Fibroblast of lung (primary cell): Measurements from ENCODE around the gene TBC1D22A. TPM values are rescaled to one million over a fixed set of nuclear protein-coding genes. Genes with fewer than 3 reads are reported as not detected.

Experiments used
- DNase-seq, 2 donors: peaks; one replicate each; pipeline versions ENCODE4 v3.0.0 to v3.0.0-alpha.2; 2010; ENCODE audit warnings: low read depth in 2 of 2
- H2AFZ ChIP-seq: 2 replicates; pipeline ENCODE4 v1.5.1; 2012; ENCODE audit warnings: low read length, control low read depth, inconsistent platforms
- H3K27ac ChIP-seq: 2 replicates; pipeline ENCODE4 v1.5.1; 2011; ENCODE audit warnings: low read length, control low read depth; ENCODE audit not compliant: insufficient read depth
- H3K27me3 ChIP-seq: 2 replicates; pipeline ENCODE4 v1.5.1; 2011; ENCODE audit warnings: mild to moderate bottlenecking, low read length; ENCODE audit not compliant: control insufficient read depth, insufficient read depth
- H3K36me3 ChIP-seq: 2 replicates; pipeline ENCODE4 v1.5.1; 2011; ENCODE audit warnings: low read length; ENCODE audit not compliant: control insufficient read depth, insufficient read depth
- H3K4me1 ChIP-seq: 2 replicates; pipeline ENCODE4 v1.5.1; 2011; ENCODE audit warnings: low read length; ENCODE audit not compliant: control insufficient read depth, insufficient read depth; ENCODE audit errors: extremely low read depth
- H3K4me2 ChIP-seq: 2 replicates; pipeline ENCODE4 v1.5.1; 2011; ENCODE audit warnings: low read length, control low read depth; ENCODE audit not compliant: insufficient read depth; ENCODE audit errors: extremely low read depth
- H3K4me3 ChIP-seq, 4 experiments: fragments of 200-600 bp in 1 of 4; sonication (generic) in 1 of 4; replicated peaks in 1 of 4; 2 replicates each; pipeline ENCODE4 v1.5.1; 2011 to 2016; ENCODE audit warnings: low read length in 4 of 4, low read depth in 3 of 4, mild to moderate bottlenecking in 3 of 4, control low read depth in 2 of 4, inconsistent platforms in 1 of 4, mixed read lengths in 1 of 4; ENCODE audit not compliant: insufficient read depth in 1 of 4; ENCODE audit errors: control extremely low read depth in 1 of 4
- H3K79me2 ChIP-seq: 2 replicates; pipeline ENCODE4 v1.5.1; 2012; ENCODE audit warnings: mild to moderate bottlenecking, low read length, inconsistent platforms; ENCODE audit not compliant: control insufficient read depth, insufficient read depth
- H3K9ac ChIP-seq: 2 replicates; pipeline ENCODE4 v1.5.1; 2011; ENCODE audit warnings: mild to moderate bottlenecking, low read length, control low read depth; ENCODE audit not compliant: insufficient read depth
- H3K9me3 ChIP-seq: 2 replicates; pipeline ENCODE4 v1.5.1; 2012; ENCODE audit warnings: low read depth, low read length; ENCODE audit not compliant: control insufficient read depth, insufficient read depth
- H4K20me1 ChIP-seq: 2 replicates; pipeline ENCODE4 v1.5.1; 2011; ENCODE audit warnings: low read length; ENCODE audit not compliant: control insufficient read depth, insufficient read depth; ENCODE audit errors: extremely low read depth
- CTCF ChIP-seq, 2 donors: IDR thresholded peaks in 1 of 2; conservative IDR thresholded peaks in 1 of 2; 1 replicate in 1 of 2; 2 replicates in 1 of 2; pipeline ENCODE4 v1.5.1; 2011 to 2012; ENCODE audit warnings: low read length in 2 of 2, control low read depth in 1 of 2, inconsistent platforms in 1 of 2, low read depth in 1 of 2, mild to moderate bottlenecking in 1 of 2
- EZH2 ChIP-seq: IDR thresholded peaks from 2 replicates; pipeline ENCODE4 v1.5.1; 2012; ENCODE audit warnings: low read length, control low read depth, mild to moderate bottlenecking; ENCODE audit errors: missing control alignments
- polyA plus RNA-seq, 2 donors: library from polyadenylated mRNA; depleted of rRNA in 1 of 2; stranded (reverse) in 1 of 2; unstranded in 1 of 2; fragments of >200 nt; gene quantifications; 2 replicates each; pipeline ENCODE4 v1.2.1, GENCODE V29; 2011 to 2012; ENCODE audit warnings: missing spikeins in 1 of 2
- total RNA-seq: library from RNA; depleted of rRNA; stranded (reverse); fragments of >200 nt; gene quantifications from 2 replicates; pipeline ENCODE4 v1.2.1, GENCODE V29; 2014

The TBC1D22A gene
- total and polyA plus RNA-seq, 2 donors (not counting 1 experiment from before 2014, with no cell fraction given) = 11.6 to 17.6 TPM

GRCh38 chr22:47119181-47119580 is 356.7 kb downstream of the TBC1D22A start:
- no peak overlapping the region for H3K9ac ChIP-seq
- no peak for DNase-seq
- H3K9me3 ChIP-seq = no peaks in the 10 kb centered on the region

GRCh38 chr22:47120399-47120798 is 357.9 kb downstream of the TBC1D22A start:
- Histone ChIP-seq H3K4me2 (no peak overlapping the region), H3K36me3 (no peaks in the 10 kb centered on the region), H3K27me3 (no peaks in the 10 kb centered on the region), H3K79me2 (no peaks in the 10 kb centered on the region), H3K27ac (no peak overlapping the region), H3K4me1 (no peaks in the 10 kb centered on the region), H3K9me3 (no peaks in the 10 kb centered on the region), H3K4me3 (no peak overlapping the region), H3K9ac (no peak overlapping the region), H2AFZ (no peak overlapping the region), H4K20me1 (no peaks in the 10 kb centered on the region)
- DNase-seq = no peak
- no peak for TF ChIP-seq CTCF (conservative IDR thresholded peaks at IDR 0.05 in 1 of 2, IDR thresholded peaks at IDR 0.05 in 1 of 2; ENCODE audit: low read depth in 1 of 2, low read length in 2 of 2)
- TF ChIP-seq EZH2 = no peak

More at GRCh38 chr22:47119181-47119580, 356.7 kb downstream of the TBC1D22A start:
- H3K4me3 ChIP-seq = no peak overlapping the region
- no peaks in the 10 kb centered on the region for H3K27me3 ChIP-seq
- H3K36me3 ChIP-seq = no peaks in the 10 kb centered on the region
- H3K4me2 ChIP-seq = no peak overlapping the region
- no peaks in the 10 kb centered on the region for H4K20me1 ChIP-seq
- H3K4me1 ChIP-seq = no peaks in the 10 kb centered on the region
- H2AFZ ChIP-seq = no peak overlapping the region
- no peak overlapping the region for H3K27ac ChIP-seq
- TF ChIP-seq EZH2 = no peak
- no peak for TF ChIP-seq CTCF (conservative IDR thresholded peaks at IDR 0.05 in 1 of 2, IDR thresholded peaks at IDR 0.05 in 1 of 2; ENCODE audit: low read depth in 1 of 2, low read length in 2 of 2)
- H3K79me2 ChIP-seq = no peaks in the 10 kb centered on the region

- no peaks in the 10 kb centered on the region for H4K20me1 ChIP-seq
- H3K27me3 ChIP-seq = no peaks in the 10 kb centered on the region
- no peak overlapping the region for H3K4me3 ChIP-seq
- no peak overlapping the region for H2AFZ ChIP-seq
- no peaks in the 10 kb centered on the region for H3K79me2 ChIP-seq
- TF ChIP-seq CTCF (conservative IDR thresholded peaks at IDR 0.05 in 1 of 2, IDR thresholded peaks at IDR 0.05 in 1 of 2; ENCODE audit: low read depth in 1 of 2, low read length in 2 of 2) (no peak), EZH2 (no peak)
- H3K9me3 ChIP-seq = no peaks in the 10 kb centered on the region
- no peak for DNase-seq
- H3K9ac ChIP-seq = no peak overlapping the region
- no peak overlapping the region for H3K27ac ChIP-seq
- H3K4me1 ChIP-seq = no peaks in the 10 kb centered on the region
- H3K4me2 ChIP-seq = no peak overlapping the region
- no peaks in the 10 kb centered on the region for H3K36me3 ChIP-seq
Observed at GRCh38 chr22:47121791-47122190, 359.3 kb downstream of the TBC1D22A start.
